HCT116 (cell line): ENCODE measurements around the gene TUBB4A.

Experiments
- CTCF ChIP-seq, 3 experiments: fragments of 200-600 bp in 1 of 3; sonication (generic) in 1 of 3; IDR thresholded peaks in 2 of 3; conservative IDR thresholded peaks in 1 of 3; 2 replicates each; pipeline ENCODE4 v1.5.1; 2012 to 2017; ENCODE audit warnings: low read depth in 2 of 3, low read length in 2 of 3, antibody characterized with exemption in 1 of 3, borderline replicate concordance in 1 of 3, control low read depth in 1 of 3, mild to moderate bottlenecking in 1 of 3, mixed read lengths in 1 of 3, mixed run types in 1 of 3, moderate library complexity in 1 of 3; ENCODE audit not compliant: insufficient read depth in 1 of 3
- EGR1 ChIP-seq: IDR thresholded peaks from 2 replicates; pipeline ENCODE4 v1.6.1; 2012; ENCODE audit warnings: low read depth
- MAX ChIP-seq: IDR thresholded peaks from 2 replicates; pipeline ENCODE4 v1.6.1; 2012
- RAD21 ChIP-seq: IDR thresholded peaks from 2 replicates; pipeline ENCODE4 v1.6.1; 2012; ENCODE audit warnings: low read depth, mild to moderate bottlenecking
- REST ChIP-seq: IDR thresholded peaks from 2 replicates; pipeline ENCODE4 v1.6.1; 2012; ENCODE audit warnings: low read depth
- SIN3A ChIP-seq: IDR thresholded peaks from 2 replicates; pipeline ENCODE4 v1.6.1; 2012; ENCODE audit warnings: low read depth
- SRF ChIP-seq: IDR thresholded peaks from 2 replicates; pipeline ENCODE4 v1.6.1; 2012; ENCODE audit warnings: low read depth
- YY1 ChIP-seq: IDR thresholded peaks from 2 replicates; pipeline ENCODE4 v1.6.1; 2011; ENCODE audit warnings: low read length, low read depth, moderate library complexity, mild to moderate bottlenecking; ENCODE audit not compliant: insufficient replicate concordance; ENCODE audit errors: extremely low read depth

GRCh38 chr19:6451583-6452222, 50.4 kb downstream of the TUBB4A start:
- TF ChIP-seq SRF (no peak), SIN3A (no peak), CTCF (IDR thresholded peaks at IDR 0.05 in 2 of 3, conservative IDR thresholded peaks at IDR 0.05 in 1 of 3; ENCODE audit: borderline replicate concordance in 1 of 3, insufficient read depth in 1 of 3, low read depth in 2 of 3, low read length in 2 of 3) (no peak), YY1 (no peak), EGR1 (no peak), REST (no peak), RAD21 (no peak), MAX (no peak)
